GM12873 (cell line): Measurements from ENCODE around the gene USP27X.

Experiments
- CTCF ChIP-seq: IDR thresholded peaks from 2 replicates; pipeline ENCODE4 v1.5.1; 2012; ENCODE audit warnings: low read depth, mild to moderate bottlenecking, moderate library complexity, low read length, control low read depth; ENCODE audit not compliant: insufficient read depth; ENCODE audit errors: missing control alignments

Gene USP27X

DNA sequence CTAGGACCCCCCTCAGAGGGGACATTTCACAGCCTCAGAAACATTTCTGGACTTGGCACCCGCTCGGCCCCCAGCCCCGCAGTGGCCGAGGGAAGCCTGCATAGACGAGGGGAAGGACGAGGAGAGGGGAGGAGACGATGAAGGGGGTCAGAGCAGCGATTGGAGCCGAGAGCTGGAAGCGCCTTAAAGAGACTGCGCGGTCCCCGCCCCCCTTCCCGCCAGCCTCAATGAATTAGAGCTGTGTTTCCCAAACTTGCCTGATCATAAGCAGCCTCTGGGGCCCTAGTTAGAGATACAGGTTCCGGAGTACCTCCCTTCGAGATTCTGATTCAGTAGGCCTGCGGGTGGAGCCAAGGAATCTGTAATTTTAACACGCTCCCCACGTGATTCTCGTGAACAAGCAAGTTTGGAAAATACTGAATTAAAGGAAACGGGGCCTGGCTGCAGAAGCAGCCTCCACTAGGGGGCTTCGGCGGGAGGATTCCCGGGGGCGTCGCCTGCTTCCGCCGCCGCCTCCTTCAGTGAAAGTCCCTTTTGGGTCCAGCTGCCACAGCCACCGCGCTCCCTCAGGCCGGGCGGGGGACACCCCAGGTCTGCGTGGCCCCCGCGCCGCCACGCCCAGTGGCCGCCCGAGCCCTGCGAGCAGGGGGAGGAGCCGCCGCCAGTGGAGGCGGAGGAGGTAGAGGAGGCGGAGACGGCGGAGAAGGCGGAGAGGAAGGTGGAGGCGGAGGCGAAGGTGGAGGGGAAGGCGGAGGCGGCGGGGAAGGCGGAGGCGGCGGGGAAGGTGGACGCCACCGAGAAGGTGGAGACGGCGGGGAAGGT lies at the start of gene USP27X:
USP27X (plus strand) TSS at position 651 of the 822 bp plus-strand sequence. CDS start 824 bp downstream, outside the sequence.
- TF ChIP-seq CTCF: peak; percentile 54

GRCh38 chrX:49838374-49838773 lies 40.9 kb upstream of the USP27X start:
- TF ChIP-seq CTCF: peak; percentile 66

GRCh38 chrX:49840679-49841078 lies 38.6 kb upstream of the USP27X start:
- TF ChIP-seq CTCF: peak; percentile 52

GRCh38 chrX:49842621-49843020 lies 36.7 kb upstream of the USP27X start:
- peak; percentile 4 for TF ChIP-seq CTCF

GRCh38 chrX:49844611-49845010 lies 34.7 kb upstream of the USP27X start:
- TF ChIP-seq CTCF: no peak

GRCh38 chrX:49845701-49846403 lies 33.4 kb upstream of the USP27X start:
- TF ChIP-seq CTCF: no peak

GRCh38 chrX:49846522-49846921 lies 32.8 kb upstream of the USP27X start:
- TF ChIP-seq CTCF: no peak
